BLaER1 (cell line): Measurements from ENCODE around the gene NOC2L.
A peak's percentile ranks its signal among the peaks of the same experiment; 100 is the strongest.
"Not testable (repeated sequence)": the region's sequence is repeated elsewhere in the genome, so short reads cannot be mapped to it uniquely, and the experiment has no call there.

Source experiments
- H3K27ac ChIP-seq: shearing (Covaris generic); formaldehyde crosslinking; 2 replicates; pipeline ENCODE4 v1.8.1; 2022
- H3K27me3 ChIP-seq: shearing (Covaris generic); formaldehyde crosslinking; 2 replicates; pipeline ENCODE4 v1.8.1; 2022
- H3K36me3 ChIP-seq: shearing (Covaris generic); formaldehyde crosslinking; 2 replicates; pipeline ENCODE4 v1.8.1; 2022
- H3K4me1 ChIP-seq: shearing (Covaris generic); formaldehyde crosslinking; 2 replicates; pipeline ENCODE4 v1.8.1; 2022
- H3K4me2 ChIP-seq: shearing (Covaris generic); formaldehyde crosslinking; 2 replicates; pipeline ENCODE4 v1.8.1; 2022
- H3K4me3 ChIP-seq: shearing (Covaris generic); formaldehyde crosslinking; 2 replicates; pipeline ENCODE4 v1.8.1; 2022
- H3K9ac ChIP-seq: shearing (Covaris generic); formaldehyde crosslinking; 2 replicates; pipeline ENCODE4 v1.8.1; 2022
- H3K9me3 ChIP-seq: shearing (Covaris generic); formaldehyde crosslinking; 2 replicates; pipeline ENCODE4 v1.8.1; 2022
- H4K20me1 ChIP-seq: shearing (Covaris generic); formaldehyde crosslinking; 2 replicates; pipeline ENCODE4 v1.8.1; 2022
- Cebpa-rat ChIP-seq: shearing (Covaris generic); IDR thresholded peaks from 2 replicates; pipeline ENCODE4 v1.8.1; 2022

NOC2L gene

GRCh38 chr1:993379-993995, 34.4 kb upstream of the NOC2L start:
- no peak overlapping the region for H3K4me3 ChIP-seq
- H3K27ac ChIP-seq = no peak overlapping the region
- peaks cover 49% of the 10 kb centered on the region for H3K27me3 ChIP-seq
- H4K20me1 ChIP-seq = peaks cover 19% of the 10 kb centered on the region
- peaks cover 14% of the 10 kb centered on the region for H3K4me1 ChIP-seq
- no peak for TF ChIP-seq Cebpa-rat
- H3K4me2 ChIP-seq = no peak overlapping the region
- no peak overlapping the region for H3K9ac ChIP-seq
- H3K36me3 ChIP-seq = no peaks in the 10 kb centered on the region
- H3K9me3 ChIP-seq = peaks cover 5% of the 10 kb centered on the region

- Histone ChIP-seq H3K9me3 (peaks cover 5% of the 10 kb centered on the region), H3K4me1 (peaks cover 3% of the 10 kb centered on the region; the same call in 1 of the 2 replicates), H4K20me1 (peaks cover 8% of the 10 kb centered on the region), H3K36me3 (no peaks in the 10 kb centered on the region), H3K27ac (no peak overlapping the region), H3K4me2 (no peak overlapping the region), H3K9ac (no peak overlapping the region), H3K27me3 (peaks cover 37% of the 10 kb centered on the region), H3K4me3 (no peak overlapping the region)
- no peak for TF ChIP-seq Cebpa-rat
Observed at GRCh38 chr1:992362-992761, 33.3 kb upstream of the NOC2L start.

- H3K9me3 ChIP-seq = peaks cover 5% of the 10 kb centered on the region
- TF ChIP-seq Cebpa-rat = no peak
- peaks cover 4% of the 10 kb centered on the region for H4K20me1 ChIP-seq
- H3K4me2 ChIP-seq = no peak overlapping the region
- H3K27ac ChIP-seq = no peak overlapping the region
- peaks cover 33% of the 10 kb centered on the region for H3K27me3 ChIP-seq
- no peak overlapping the region for H3K4me3 ChIP-seq
- H3K4me1 ChIP-seq = no peaks in the 10 kb centered on the region
- H3K36me3 ChIP-seq = no peaks in the 10 kb centered on the region
- no peak overlapping the region for H3K9ac ChIP-seq
Observed at GRCh38 chr1:991895-992294, 32.8 kb upstream of the NOC2L start.

GRCh38 chr1:991275-991674, 32.2 kb upstream of the NOC2L start:
- H3K4me2 ChIP-seq, H3K9ac ChIP-seq, H3K4me1 ChIP-seq, H4K20me1 ChIP-seq, H3K4me3 ChIP-seq, H3K27ac ChIP-seq, H3K36me3 ChIP-seq, H3K9me3 ChIP-seq: not testable (repeated sequence)
- peaks cover 26% of the 10 kb centered on the region for H3K27me3 ChIP-seq

- not testable (repeated sequence) for H3K4me2 ChIP-seq, H3K4me1 ChIP-seq
- peaks cover 25% of the 10 kb centered on the region for H3K27me3 ChIP-seq
Observed at GRCh38 chr1:988061-988460, 29.0 kb upstream of the NOC2L start.

GRCh38 chr1:985126-985525, 26.1 kb upstream of the NOC2L start:
- Histone ChIP-seq H3K9me3 (no peaks in the 10 kb centered on the region; the same call in 1 of the 2 replicates), H3K4me3 (no peak overlapping the region), H3K27me3 (peaks cover 37% of the 10 kb centered on the region), H3K27ac (no peak overlapping the region), H3K4me1 (peaks cover 13% of the 10 kb centered on the region), H3K36me3 (no peaks in the 10 kb centered on the region), H3K9ac (no peak overlapping the region), H3K4me2 (no peak overlapping the region), H4K20me1 (no peaks in the 10 kb centered on the region)
- TF ChIP-seq Cebpa-rat = no peak

More at GRCh38 chr1:988061-988460, 29.0 kb upstream of the NOC2L start:
- H4K20me1 ChIP-seq, H3K4me3 ChIP-seq, H3K36me3 ChIP-seq, H3K9ac ChIP-seq, H3K27ac ChIP-seq, H3K9me3 ChIP-seq: not testable (repeated sequence)

- no peaks in the 10 kb centered on the region; the same call in 1 of the 2 replicates for H3K9me3 ChIP-seq
- TF ChIP-seq Cebpa-rat = no peak
Observed at GRCh38 chr1:984476-984814, 25.4 kb upstream of the NOC2L start.

GRCh38 chr1:983798-984475, 24.9 kb upstream of the NOC2L start:
- no peaks in the 10 kb centered on the region for H4K20me1 ChIP-seq
- no peak overlapping the region for H3K4me3 ChIP-seq
- H3K27ac ChIP-seq = no peak overlapping the region
- peaks cover 13% of the 10 kb centered on the region for H3K4me1 ChIP-seq
- H3K36me3 ChIP-seq = no peaks in the 10 kb centered on the region
- H3K4me2 ChIP-seq = peak overlapping the region; percentile 54
- no peak for TF ChIP-seq Cebpa-rat
- H3K9me3 ChIP-seq = no peaks in the 10 kb centered on the region; the same call in 1 of the 2 replicates
- H3K9ac ChIP-seq = no peak overlapping the region; the same call in 1 of the 2 replicates
- peaks cover 37% of the 10 kb centered on the region for H3K27me3 ChIP-seq

More at GRCh38 chr1:984476-984814, 25.4 kb upstream of the NOC2L start:
- peaks cover 37% of the 10 kb centered on the region for H3K27me3 ChIP-seq
- no peaks in the 10 kb centered on the region for H4K20me1 ChIP-seq
- H3K36me3 ChIP-seq = no peaks in the 10 kb centered on the region
- peak overlapping the region; percentile 54 for H3K4me2 ChIP-seq
- H3K4me3 ChIP-seq = no peak overlapping the region
- H3K4me1 ChIP-seq = peaks cover 13% of the 10 kb centered on the region
- H3K9ac ChIP-seq = no peak overlapping the region
- no peak overlapping the region for H3K27ac ChIP-seq

GRCh38 chr1:982765-983436, 23.8 kb upstream of the NOC2L start:
- Histone ChIP-seq H3K4me2 (no peak overlapping the region), H3K9me3 (no peaks in the 10 kb centered on the region), H3K27ac (no peak overlapping the region), H3K4me3 (no peak overlapping the region), H3K9ac (no peak overlapping the region; the same call in 1 of the 2 replicates), H4K20me1 (no peaks in the 10 kb centered on the region), H3K4me1 (peaks cover 13% of the 10 kb centered on the region), H3K27me3 (peaks cover 37% of the 10 kb centered on the region), H3K36me3 (no peaks in the 10 kb centered on the region)
- no peak for TF ChIP-seq Cebpa-rat

- Histone ChIP-seq H3K4me3 (no peak within 1 kb of the TSS), H3K9me3 (no peaks in the 10 kb centered on the region), H4K20me1 (no peaks in the 10 kb centered on the region), H3K4me2 (peak within 1 kb of the TSS; percentile 70), H3K27ac (no peak within 1 kb of the TSS), H3K36me3 (no peaks in the 10 kb centered on the region), H3K27me3 (peaks cover 37% of the 10 kb centered on the region), H3K9ac (peak within 1 kb of the TSS; percentile 31; the same call in 1 of the 2 replicates), H3K4me1 (peaks cover 13% of the 10 kb centered on the region)
- TF ChIP-seq Cebpa-rat = no peak
Observed at GRCh38 chr1:981955-982558, 23.0 kb upstream of the NOC2L start, which contains the start of gene PERM1. Gene PERM1, minus strand, starts transcription at chr1:982093. Its CDS starts 1,064 bp downstream, at chr1:981029.
